IMR-90 (cell line): ENCODE data around the gene TRIM47. TPM values are rescaled to one million over a fixed set of nuclear protein-coding genes. Genes with fewer than 3 reads are reported as not detected.
"Not testable (repeated sequence)": the region's sequence is repeated elsewhere in the genome, so short reads cannot be mapped to it uniquely, and the experiment has no call there.

Source experiments
- ATAC-seq: fragments of 200-7000 bp; cut with Tn5 transposase; 2 replicates; pipeline ENCODE4 v1.9.1; 2020; ENCODE audit warnings: low read depth, mild to moderate bottlenecking, moderate library complexity
- BruUV-seq: library from RNA; stranded (reverse); fragments of 400-500 nt; replicated peaks from 2 replicates; lab custom pipeline; 2021; lab: Mats Ljungman, UMichigan
- CTCF ChIA-PET: fragments of 300-600 bp; formaldehyde crosslinking; extraction: SDS; loops from one replicate; lab custom pipeline; 2021; ENCODE audit warnings: antibody characterized with exemption; lab: Yijun Ruan, JAX
- POLR2A ChIA-PET: fragments of 300-600 bp; sonication (Branson Sonifier 250); formaldehyde crosslinking; loops from one replicate; lab custom pipeline; 2022; ENCODE audit warnings: antibody characterized with exemption; ENCODE audit not compliant: unreplicated experiment; lab: Charles Lee
- DNase-seq: peaks from one replicate; pipeline ENCODE4 v3.0.0; 2013
- H2AFZ ChIP-seq: replicated peaks from 2 replicates; pipeline ENCODE3; 2013; ENCODE audit warnings: low read length, mild to moderate bottlenecking; ENCODE audit not compliant: poor library complexity
- H2AK5ac ChIP-seq: 2 replicates; pipeline ENCODE4 v1.6.1; 2013; ENCODE audit warnings: low read depth, low read length, inconsistent platforms
- H2AK9ac ChIP-seq: replicated peaks from 2 replicates; pipeline ENCODE3; 2013; ENCODE audit warnings: mild to moderate bottlenecking, low read depth, low read length, moderate library complexity; ENCODE audit not compliant: poor library complexity
- H2BK120ac ChIP-seq: 2 replicates; pipeline ENCODE4 v1.6.1; 2013; ENCODE audit warnings: low read depth, low read length, inconsistent platforms
- H2BK15ac ChIP-seq: 3 replicates; pipeline ENCODE4 v1.6.1; 2013; ENCODE audit warnings: low read depth, low read length, inconsistent platforms
- H2BK20ac ChIP-seq: 2 replicates; pipeline ENCODE4 v1.6.1; 2013; ENCODE audit warnings: low read depth, mild to moderate bottlenecking, inconsistent platforms, low read length, moderate library complexity
- H2BK5ac ChIP-seq: 2 replicates; pipeline ENCODE4 v1.6.1; 2013; ENCODE audit warnings: mild to moderate bottlenecking, low read depth, low read length, inconsistent platforms; ENCODE audit not compliant: poor library complexity, severe bottlenecking
- H3K14ac ChIP-seq: replicated peaks from 2 replicates; pipeline ENCODE4 v1.6.1; 2013; ENCODE audit warnings: low read depth, low read length, inconsistent platforms
- H3K18ac ChIP-seq: 2 replicates; pipeline ENCODE4 v1.6.1; 2013; ENCODE audit warnings: low read depth, low read length, control low read depth
- H3K23ac ChIP-seq: 2 replicates; pipeline ENCODE4 v1.6.1; 2013; ENCODE audit warnings: low read depth, low read length, inconsistent platforms
- H3K27ac ChIP-seq: 2 replicates; pipeline ENCODE4 v1.5.1; 2013; ENCODE audit warnings: mild to moderate bottlenecking, control low read depth, low read length; ENCODE audit not compliant: insufficient read depth
- H3K27me3 ChIP-seq: 2 replicates; pipeline ENCODE4 v1.6.1; 2013; ENCODE audit warnings: low read length; ENCODE audit not compliant: control insufficient read depth, insufficient read depth
- H3K36me3 ChIP-seq: 2 replicates; pipeline ENCODE4 v1.6.1; 2013; ENCODE audit warnings: low read length, mixed read lengths; ENCODE audit not compliant: control insufficient read depth, insufficient read depth
- H3K4ac ChIP-seq: 2 replicates; pipeline ENCODE4 v1.6.1; 2013; ENCODE audit warnings: low read depth, low read length, inconsistent platforms
- H3K4me1 ChIP-seq: 2 replicates; pipeline ENCODE4 v1.6.1; 2013; ENCODE audit warnings: low read length, mixed read lengths; ENCODE audit not compliant: control insufficient read depth, insufficient read depth
- H3K4me2 ChIP-seq: 2 replicates; pipeline ENCODE4 v1.6.1; 2013; ENCODE audit warnings: low read depth, mild to moderate bottlenecking, control low read depth, low read length, moderate library complexity
- H3K4me3 ChIP-seq: 2 replicates; pipeline ENCODE4 v1.5.1; 2013; ENCODE audit warnings: low read depth, mild to moderate bottlenecking, control low read depth, low read length, moderate library complexity; ENCODE audit not compliant: insufficient read depth
- H3K56ac ChIP-seq: 2 replicates; pipeline ENCODE4 v1.6.1; 2013; ENCODE audit warnings: low read length, inconsistent platforms; ENCODE audit not compliant: insufficient read depth; ENCODE audit errors: extremely low read depth
- H3K79me1 ChIP-seq, 2 experiments: 2 replicates each; pipeline ENCODE4 v1.6.1; 2013; ENCODE audit warnings: low read length in 2 of 2, inconsistent platforms in 1 of 2, low read depth in 1 of 2
- H3K9ac ChIP-seq: 2 replicates; pipeline ENCODE4 v1.6.1; 2013; ENCODE audit warnings: low read depth, low read length, control low read depth
- H3K9me1 ChIP-seq: 2 replicates; pipeline ENCODE4 v1.6.1; 2013; ENCODE audit warnings: low read length, inconsistent platforms; ENCODE audit not compliant: insufficient read depth
- H3K9me3 ChIP-seq: 2 replicates; pipeline ENCODE4 v1.6.1; 2013; ENCODE audit warnings: low read length; ENCODE audit not compliant: control insufficient read depth, insufficient read depth
- H4K20me1 ChIP-seq: 2 replicates; pipeline ENCODE4 v1.6.1; 2013; ENCODE audit warnings: low read length, inconsistent platforms; ENCODE audit not compliant: insufficient read depth
- H4K5ac ChIP-seq: 2 replicates; pipeline ENCODE4 v1.6.1; 2013; ENCODE audit warnings: mild to moderate bottlenecking, low read depth, low read length, control low read depth
- H4K8ac ChIP-seq, 2 experiments: 2 replicates each; pipeline ENCODE4 v1.6.1; 2013; ENCODE audit warnings: low read depth in 2 of 2, low read length in 2 of 2, control low read depth in 1 of 2, inconsistent platforms in 1 of 2
- H4K91ac ChIP-seq: 2 replicates; pipeline ENCODE4 v1.6.1; 2013; ENCODE audit warnings: low read depth, low read length, inconsistent platforms; ENCODE audit not compliant: insufficient read depth
- CHD1 ChIP-seq: IDR thresholded peaks from 2 replicates; pipeline ENCODE4 v1.6.1; 2012; ENCODE audit warnings: low read depth, low read length, improper control_type of control experiment
- RCOR1 ChIP-seq: IDR thresholded peaks from 2 replicates; pipeline ENCODE4 v1.6.1; 2012; ENCODE audit warnings: mild to moderate bottlenecking, low read length, improper control_type of control experiment; ENCODE audit not compliant: insufficient replicate concordance
- SMC3 ChIP-seq: fragments of 150-350 bp; IDR thresholded peaks from 2 replicates; pipeline ENCODE4 v1.6.1; 2016; ENCODE audit warnings: low read depth, mild to moderate bottlenecking, antibody characterized with exemption, low read length, moderate library complexity
- WGBS, 2 experiments: methylation state at CpG; one replicate each; pipeline versions ENCODE4 v1.1.5 to v1.1.7; 2013; ENCODE audit warnings: missing lambda C conversion rate in 2 of 2; ENCODE audit not compliant: insufficient read length in 1 of 2; ENCODE audit errors: extremely low coverage in 2 of 2; 5-methylcytosine and 5-hydroxymethylcytosine counted together
- dilution Hi-C: fragments of 300-500 bp; cut with HindIII; formaldehyde crosslinking; loops from one replicate; pipeline ENCODE4 v1.14.3; 2018; ENCODE audit warnings: low sequenced_read_pairs; ENCODE audit not compliant: unreplicated experiment
- in situ Hi-C: fragments of 300-500 bp; cut with MboI; formaldehyde crosslinking; loops from 3 replicates; pipeline ENCODE4 v1.14.3; 2019; ENCODE audit warnings: low sequenced_read_pairs, inconsistent platforms, mixed read lengths
- intact Hi-C: fragments of 100-400 bp; cut with micrococcal nuclease; formaldehyde crosslinking; loops from 2 replicates; pipeline ENCODE4 v1.10.0; 2022
- polyA plus RNA-seq, 3 experiments: library from polyadenylated mRNA; depleted of rRNA; stranded (reverse); fragments of >200 nt; gene quantifications; 2 replicates each; pipeline ENCODE4 v1.2.3, GENCODE V29; 2012; ENCODE audit warnings: low replicate concordance in 1 of 3
- total RNA-seq: library from RNA; depleted of rRNA; stranded (reverse); fragments of >200 nt; gene quantifications from 2 replicates; pipeline ENCODE4 v1.2.3, GENCODE V29; 2012

The TRIM47 gene
- total and polyA plus RNA-seq, 2 of the 4 experiments (the other 2 are of a cell fraction), result 1.4 to 7.5 TPM

DNA sequence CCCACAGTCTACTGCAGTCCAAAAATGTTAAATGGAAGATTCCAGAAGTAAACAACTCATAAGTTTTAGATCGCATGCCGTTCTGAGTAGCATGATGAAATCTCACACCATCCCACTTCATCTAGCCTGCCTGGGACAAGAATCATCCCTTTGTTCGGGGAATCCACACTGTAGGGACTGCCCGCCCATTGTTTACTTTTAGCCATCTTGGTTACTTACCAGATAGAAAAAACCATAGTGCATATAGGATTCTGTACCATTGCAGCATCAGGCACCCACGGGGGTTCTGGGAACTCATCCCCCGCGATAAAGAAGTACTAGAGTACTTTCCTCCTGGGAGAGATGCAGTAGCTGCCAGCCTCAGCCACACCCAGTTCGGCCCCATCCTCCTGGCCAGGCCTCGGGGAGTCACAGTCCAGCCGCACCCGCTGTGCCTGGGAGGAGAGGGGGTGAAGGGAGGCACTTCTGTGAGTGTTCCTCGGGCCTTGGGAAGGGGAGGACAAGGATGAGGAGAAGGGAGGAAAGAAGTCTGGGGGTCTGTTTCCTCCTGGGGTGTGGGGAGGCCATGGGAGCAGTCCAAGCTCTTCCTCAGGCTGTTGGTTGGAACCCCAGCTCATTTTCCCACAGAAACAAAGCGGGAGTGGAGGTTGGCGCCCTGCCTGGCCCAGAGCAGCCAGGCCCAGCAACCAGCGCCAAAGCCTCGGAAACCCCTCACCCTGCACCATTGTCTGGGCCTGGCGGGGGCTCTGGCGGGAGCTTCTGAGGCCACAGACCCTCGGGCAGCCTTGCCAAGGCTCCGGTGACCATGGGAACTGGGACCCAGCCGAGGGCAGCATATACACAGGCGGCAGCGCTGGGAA lies 8.9 kb downstream of the TRIM47 start (continued):
- TF ChIP-seq SMC3 (no peak), RCOR1 (no peak), CHD1 (no peak)

DNA sequence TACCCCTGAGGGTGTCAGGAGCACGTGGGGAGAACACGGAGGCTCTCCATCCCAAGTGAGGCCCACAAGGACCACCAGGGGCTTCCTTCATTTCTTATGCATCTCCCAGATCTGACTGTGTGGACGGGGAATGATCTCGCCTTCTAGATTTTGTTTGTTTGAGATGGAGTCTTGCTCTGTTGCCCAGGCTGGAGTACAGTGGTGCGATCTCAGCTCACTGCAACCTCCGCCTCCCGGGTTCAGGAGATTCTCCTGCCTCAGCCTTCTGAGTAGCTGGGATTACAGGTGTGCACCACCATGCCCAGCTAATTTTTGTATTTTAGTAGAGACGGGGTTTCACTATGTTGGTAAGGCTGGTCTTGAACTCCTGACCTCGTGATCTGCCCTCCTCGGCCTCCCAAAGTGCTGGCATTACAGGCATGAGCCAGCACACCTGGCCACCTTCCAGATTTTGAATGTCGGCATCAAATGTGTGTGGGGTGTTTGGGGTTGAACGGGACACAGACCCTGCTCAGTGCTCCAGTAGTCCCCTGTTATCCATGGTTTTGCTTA lies 9.6 kb downstream of the TRIM47 start:
- POLR2A ChIA-PET, result interaction anchor here (0.8 kb wide), 1 partner anchor 14 kb away, joined by 3 read pairs; the partner anchor contains the start of gene WBP2
- in situ Hi-C loops, result not testable (repeated sequence)

More for the DNA sequence above, 9.6 kb downstream of the TRIM47 start:
- H3K27me3 ChIP-seq, CTCF ChIA-PET, H3K36me3 ChIP-seq, H4K20me1 ChIP-seq, H3K4me3 ChIP-seq, intact Hi-C loops, BruUV-seq, H3K9me3 ChIP-seq, DNase-seq, ATAC-seq, dilution Hi-C loops: not testable (repeated sequence)
- Histone ChIP-seq H2BK15ac (peak overlapping the region; percentile 49; the same call in 2 of the 3 replicates), H4K5ac (peak overlapping the region; percentile 47), H3K56ac (peak overlapping the region; percentile 71), H2AFZ (peak overlapping the region; percentile 95), H3K9me1 (peaks cover 13% of the 10 kb centered on the region), H4K91ac (peak overlapping the region; percentile 95), H3K27ac (peak overlapping the region; percentile 94), H2BK20ac (peak overlapping the region; percentile 95), H3K4ac (peak overlapping the region; percentile 98), H3K18ac (peak overlapping the region; percentile 70), H2AK9ac (peak overlapping the region; percentile 97), H3K79me1 (peaks cover 5 to 23% of the 10 kb centered on the region in 2 experiments; a peak in 3 of 4 replicates), H2BK5ac (peak overlapping the region; percentile 77), H3K14ac (peak overlapping the region; percentile 95), H3K23ac (peak overlapping the region; percentile 93; the same call in 1 of the 2 replicates), H2BK120ac (peak overlapping the region; percentile 86), H3K4me2 (peak overlapping the region; percentile 64), H4K8ac (peak overlapping the region; percentile 94 to 97; a peak in 3 of 4 replicates), H3K9ac (peak overlapping the region; percentile 1; the same call in 1 of the 2 replicates), H3K4me1 (peaks cover 29% of the 10 kb centered on the region), H2AK5ac (peak overlapping the region; percentile 95)
- no CpG with 5 or more reads among the region's 12 CpGs for WGBS, 2 experiments
